ENCODE data around the gene C12orf60. TPM values are rescaled to one million over a fixed set of nuclear protein-coding genes. Genes with fewer than 3 reads are reported as not detected.

Gene C12orf60
- total and polyA plus RNA-seq, 2 of the 8 experiments (the other 6 are each of a cell fraction or from before 2014, with no cell fraction given) = 1.2 to 1.5 TPM

DNA sequence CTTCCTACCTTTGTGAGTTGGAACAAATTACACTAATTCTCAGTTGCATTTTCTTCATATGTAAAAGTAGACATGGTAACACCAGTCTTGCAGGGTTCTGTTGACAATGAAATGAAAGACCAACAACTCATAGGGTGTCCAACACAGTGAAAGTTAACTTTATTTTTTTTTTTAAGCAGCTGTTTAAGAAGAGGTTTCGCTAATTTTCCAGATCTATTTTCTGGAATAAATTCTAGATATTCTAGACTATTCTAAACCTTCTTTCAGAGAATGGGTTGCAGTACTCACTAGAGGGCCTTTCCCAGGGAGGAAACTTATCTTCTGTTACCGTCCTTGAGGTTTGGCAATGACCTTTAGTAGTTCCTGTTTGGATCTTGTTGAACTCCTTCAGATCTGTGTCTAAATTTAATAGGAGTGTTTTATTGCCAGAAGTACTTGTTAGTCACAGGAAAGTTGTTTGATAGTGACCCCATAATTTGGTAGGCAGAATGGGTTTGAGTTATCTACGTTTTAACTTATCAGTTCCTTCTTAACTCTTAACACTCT lies 42.6 kb downstream of the C12orf60 start:
- Histone ChIP-seq H3K4me2 (ENCODE audit: insufficient read depth in 1 of 2, low read depth in 2 of 2, low read length in 2 of 2) (no peak overlapping the region), H2BK12ac (ENCODE audit: low read depth, low read length) (no peak overlapping the region), H2AFZ (ENCODE audit: low read length) (no peak overlapping the region), H3K56ac (replicated peaks; ENCODE audit: insufficient read length, low read depth, low read length) (no peak overlapping the region), H2AK5ac (ENCODE audit: low read depth, low read length) (no peak overlapping the region), H3K79me1 (ENCODE audit: low read depth, low read length) (no peaks in the 10 kb centered on the region), H2BK20ac (ENCODE audit: low read length) (no peak overlapping the region), H3K27me3 (replicated peaks in 1 of 4; ENCODE audit: control insufficient read depth in 3 of 4, extremely low read depth in 1 of 4, insufficient read depth in 3 of 4, low read length in 3 of 4) (no peaks in the 10 kb centered on the region), H3K9me3 (ENCODE audit: insufficient read depth in 2 of 2, low read depth in 1 of 2, low read length in 1 of 2) (no peaks in the 10 kb centered on the region), H3K18ac (ENCODE audit: extremely low read depth, low read length) (no peak overlapping the region), H3K4me1 (replicated peaks in 1 of 4; ENCODE audit: control insufficient read depth in 3 of 4, insufficient read depth in 4 of 4, low read length in 3 of 4) (no peaks in the 10 kb centered on the region), H4K8ac (ENCODE audit: extremely low read depth, insufficient read depth, low read length) (no peak overlapping the region), H4K5ac (ENCODE audit: insufficient read length, low read depth, low read length) (no peak overlapping the region), H3K79me2 (ENCODE audit: control insufficient read depth in 1 of 2, insufficient read depth in 2 of 2, low read length in 2 of 2) (no peaks in the 10 kb centered on the region), H3K9ac (replicated peaks in 1 of 4; ENCODE audit: extremely low read depth in 1 of 4, low read depth in 3 of 4, low read length in 3 of 4) (no peak overlapping the region), H2BK120ac (replicated peaks; ENCODE audit: low read depth, low read length) (no peak overlapping the region), H3K23me2 (ENCODE audit: low read depth, low read length) (no peaks in the 10 kb centered on the region), H3K23ac (ENCODE audit: insufficient read length) (no peak overlapping the region), H2BK15ac (ENCODE audit: low read length) (no peak overlapping the region), H4K20me1 (replicated peaks in 1 of 2; ENCODE audit: control insufficient read depth in 1 of 2, insufficient read depth in 2 of 2, low read length in 2 of 2) (no peaks in the 10 kb centered on the region), H3K36me3 (ENCODE audit: control insufficient read depth in 2 of 4, insufficient read depth in 4 of 4, low read length in 3 of 4) (no peaks in the 10 kb centered on the region), H3K27ac (ENCODE audit: low read depth, low read length) (no peak overlapping the region), H3K4ac (replicated peaks; ENCODE audit: insufficient read length, low read depth, low read length) (no peak overlapping the region), H3K14ac (ENCODE audit: insufficient read length) (no peak overlapping the region), H4K91ac (replicated peaks; ENCODE audit: insufficient read length, low read length) (no peak overlapping the region), H3K4me3 (ENCODE audit: extremely low read depth in 1 of 4, insufficient read depth in 2 of 4, low read depth in 3 of 4, low read length in 4 of 4) (no peak overlapping the region), H2BK5ac (ENCODE audit: low read depth, low read length) (no peak overlapping the region)
- DNase-seq (ENCODE audit: low read depth in 1 of 2, low spot score in 2 of 2) = no peak
- CTCF ChIA-PET (ENCODE audit: partially characterized antibody) = interaction anchor here (0.6 to 6.7 kb wide), 9 partner anchors 10 to 148 kb away, joined by 3 to 116 read pairs (median 4); no protein-coding TSS in a partner anchor
- POLR2A ChIA-PET (ENCODE audit: partially characterized antibody) = no interaction called here
- FAIRE-seq = no peak
- WGBS, 2 experiments (ENCODE audit: extremely low coverage in 1 of 2, insufficient coverage in 1 of 2, insufficient read length in 1 of 2, insufficient replicate concordance in 2 of 2, low coverage in 1 of 2, low lambda C conversion rate in 2 of 2, missing lambda C conversion rate in 1 of 2) = 88% methylated on average over 3 of the region's 3 CpGs; no CpG with 5 or more reads in 1 of the 2 experiments
- TF ChIP-seq CHD2 (IDR thresholded peaks at IDR 0.05; ENCODE audit: low read length) (no peak), CEBPB (IDR thresholded peaks at IDR 0.05; ENCODE audit: low read depth, low read length) (no peak), TCF12 (IDR thresholded peaks at IDR 0.05; ENCODE audit: low read depth, low read length) (no peak), EGR1 (IDR thresholded peaks at IDR 0.05; ENCODE audit: borderline replicate concordance, low read depth, low read length) (no peak), MAFK (IDR thresholded peaks at IDR 0.05; ENCODE audit: low read depth, low read length) (no peak), CTBP2 (IDR thresholded peaks at IDR 0.05; ENCODE audit: borderline replicate concordance, insufficient read depth, insufficient read length, low read length) (no peak), ATF3 (IDR thresholded peaks at IDR 0.05; ENCODE audit: insufficient read depth, low read depth, low read length) (no peak), CBX5 (IDR thresholded peaks at IDR 0.05; ENCODE audit: low read depth, low read length) (no peak), FOSL1 (IDR thresholded peaks at IDR 0.05; ENCODE audit: insufficient read depth, low read depth, low read length) (no peak), POLR2AphosphoS5 (IDR thresholded peaks at IDR 0.05; ENCODE audit: low read depth, low read length) (no peak), HDAC2 (IDR thresholded peaks at IDR 0.05; ENCODE audit: borderline replicate concordance in 1 of 2, low read depth in 2 of 2, low read length in 2 of 2) (no peak)

All from H1 (cell line).